Mesothelial cell of epicardium (in vitro differentiated cells): Measurements from ENCODE around the gene TH. TPM values are rescaled to one million over a fixed set of nuclear protein-coding genes. Genes with fewer than 3 reads are reported as not detected.
A peak's percentile ranks its signal among the peaks of the same experiment; 100 is the strongest.

ENCODE experiments used
- DNase-seq, 2 experiments: peaks; one replicate each; pipeline ENCODE4 v3.0.0; 2021; ENCODE audit warnings: low spot score in 2 of 2; ENCODE audit not compliant: unreplicated experiment in 2 of 2
- H3K27ac Mint-ChIP-seq: 2 replicates; pipeline ENCODE4 v1.8.0; 2021; ENCODE audit warnings: mixed read lengths
- H3K27me3 Mint-ChIP-seq: 2 replicates; pipeline ENCODE4 v1.8.0; 2021; ENCODE audit warnings: low read depth, mixed read lengths
- H3K36me3 Mint-ChIP-seq: 2 replicates; pipeline ENCODE4 v1.8.0; 2021; ENCODE audit warnings: mixed read lengths
- H3K4me1 Mint-ChIP-seq: 2 replicates; pipeline ENCODE4 v1.8.0; 2021; ENCODE audit warnings: mixed read lengths
- H3K4me3 Mint-ChIP-seq: 2 replicates; pipeline ENCODE4 v1.8.0; 2021; ENCODE audit warnings: mild to moderate bottlenecking, moderate library complexity, mixed read lengths
- H3K9me3 Mint-ChIP-seq: 2 replicates; pipeline ENCODE4 v1.8.0; 2021; ENCODE audit warnings: mixed read lengths
- CTCF ChIP-seq: fragments of 200-600 bp; sonication (generic); IDR thresholded peaks from one replicate; pipeline ENCODE4 v1.5.0; 2021; ENCODE audit warnings: antibody characterized with exemption; ENCODE audit not compliant: unreplicated experiment
- total RNA-seq: library from RNA; stranded (reverse); gene quantifications from 3 replicates; pipeline ENCODE4 v1.2.1, GENCODE V29; 2021

Gene TH
- total RNA-seq, 1 donor from 2014 or later: 1.4 TPM

DNA sequence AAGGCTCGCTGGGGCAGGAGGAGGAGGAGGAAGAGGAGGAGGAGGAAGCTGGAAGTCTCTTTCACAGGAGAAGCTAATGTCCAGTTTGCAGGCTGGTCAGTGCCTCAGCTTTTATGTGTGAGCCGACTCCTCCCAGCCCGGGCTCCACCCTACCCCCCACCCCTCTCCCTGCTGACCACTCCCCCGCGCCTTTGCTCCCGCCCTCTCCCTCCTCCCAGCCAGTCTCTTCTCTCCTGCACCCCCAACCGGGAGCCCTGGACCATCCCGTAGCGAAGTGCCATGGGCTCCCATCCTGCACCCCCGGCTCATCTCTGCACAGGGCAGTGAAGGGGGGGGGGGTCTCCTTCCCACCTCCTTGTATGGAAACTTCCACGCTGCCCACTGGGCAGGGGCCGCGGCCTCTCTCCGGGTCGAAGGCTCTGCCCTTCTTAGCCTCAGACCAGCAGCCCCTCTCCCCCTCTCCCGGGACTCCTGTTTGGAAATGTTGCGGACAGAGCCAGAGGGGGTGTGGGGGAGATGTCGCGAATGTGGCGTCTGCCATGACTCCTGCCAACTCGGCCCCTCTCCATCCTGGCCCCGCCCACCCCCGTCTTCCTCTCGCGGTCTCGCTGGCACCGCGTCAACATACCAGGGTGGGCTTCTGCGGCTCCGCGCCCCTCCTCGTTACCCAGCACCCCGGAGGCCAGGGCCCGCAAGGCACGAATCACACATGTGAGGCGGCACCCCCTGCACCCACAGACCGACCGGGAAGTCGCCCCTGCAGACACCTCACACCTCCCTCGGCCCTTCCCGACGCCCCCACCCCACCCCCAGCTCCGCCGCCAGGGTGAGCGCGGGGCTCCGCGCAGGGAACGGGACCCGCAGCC, 34.2 kb downstream of the TH start:
- DNase-seq: peak; percentile 68 to 78
- TF ChIP-seq CTCF: no peak
- Mint-ChIP-seq H3K36me3 (no peaks in the 10 kb centered on the region), H3K27me3 (peaks cover 71% of the 10 kb centered on the region), H3K4me1 (peaks cover 28% of the 10 kb centered on the region), H3K27ac (peak overlapping the region; percentile 85), H3K9me3 (no peaks in the 10 kb centered on the region), H3K4me3 (peak overlapping the region; percentile 73)

GRCh38 chr11:2136952-2137201, 34.7 kb downstream of the TH start:
- peak overlapping the region; percentile 73 for H3K4me3 Mint-ChIP-seq
- H3K9me3 Mint-ChIP-seq: no peaks in the 10 kb centered on the region
- H3K27me3 Mint-ChIP-seq: peaks cover 71% of the 10 kb centered on the region
- peaks cover 26% of the 10 kb centered on the region for H3K4me1 Mint-ChIP-seq
- DNase-seq: no peak
- peak overlapping the region; percentile 30 for H3K27ac Mint-ChIP-seq
- no peaks in the 10 kb centered on the region for H3K36me3 Mint-ChIP-seq
- no peak for TF ChIP-seq CTCF

DNA sequence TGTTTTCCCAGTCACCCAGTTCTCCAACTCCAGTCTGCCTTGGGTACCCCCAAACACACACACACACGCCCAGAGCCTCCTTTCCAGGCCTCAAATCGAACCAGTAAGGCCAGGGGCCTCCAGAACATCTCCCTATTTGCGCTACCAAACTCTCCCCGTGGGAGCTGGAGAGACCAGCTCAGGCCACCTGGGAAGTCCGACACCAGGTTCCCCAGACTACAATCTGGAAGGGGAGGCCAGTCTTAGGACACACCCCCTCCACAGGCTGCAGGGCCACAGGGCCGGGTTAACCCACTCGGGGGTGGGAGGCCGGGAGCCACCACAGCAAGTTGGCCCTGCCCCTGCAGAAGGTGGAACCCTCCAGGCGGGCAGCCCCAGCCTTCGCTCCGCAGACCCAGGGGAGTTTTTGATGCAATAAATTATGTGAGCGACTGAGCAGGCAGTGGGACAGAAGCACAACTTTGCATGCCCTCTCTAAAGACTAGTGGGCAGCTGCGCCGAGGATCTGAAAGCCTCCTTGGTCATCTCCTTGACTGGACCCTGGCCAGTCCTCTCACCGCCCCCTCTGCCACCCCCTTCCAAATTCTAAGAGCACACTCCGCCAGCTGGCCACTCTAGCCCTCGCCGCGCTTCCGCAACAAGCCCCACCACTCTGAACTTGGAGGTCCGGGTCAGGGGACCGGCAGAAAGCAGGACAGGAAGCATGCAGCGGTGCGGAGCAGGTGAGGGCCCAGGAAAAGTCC, 35.2 kb downstream of the TH start:
- Mint-ChIP-seq H3K36me3 (peaks cover 3% of the 10 kb centered on the region), H3K9me3 (no peaks in the 10 kb centered on the region), H3K4me3 (peak overlapping the region; percentile 73), H3K4me1 (peaks cover 26% of the 10 kb centered on the region), H3K27me3 (peaks cover 72% of the 10 kb centered on the region), H3K27ac (peak overlapping the region; percentile 66)
- no peak for DNase-seq
- no peak for TF ChIP-seq CTCF

- Mint-ChIP-seq H3K4me1 (peaks cover 22% of the 10 kb centered on the region), H3K27me3 (peaks cover 72% of the 10 kb centered on the region), H3K36me3 (peaks cover 5% of the 10 kb centered on the region), H3K27ac (peak overlapping the region; percentile 66), H3K9me3 (no peaks in the 10 kb centered on the region), H3K4me3 (peak overlapping the region; percentile 73)
- TF ChIP-seq CTCF: no peak
- DNase-seq: no peak
These were observed 35.9 kb downstream of the TH start for GRCh38 chr11:2135648-2136201.

GRCh38 chr11:2135018-2135569, 36.5 kb downstream of the TH start:
- H3K27me3 Mint-ChIP-seq: peaks cover 68% of the 10 kb centered on the region
- peaks cover 22% of the 10 kb centered on the region for H3K4me1 Mint-ChIP-seq
- H3K36me3 Mint-ChIP-seq: peaks cover 5% of the 10 kb centered on the region
- H3K4me3 Mint-ChIP-seq: peak overlapping the region; percentile 73
- no peak for DNase-seq
- no peak for TF ChIP-seq CTCF
- no peaks in the 10 kb centered on the region for H3K9me3 Mint-ChIP-seq
- peak overlapping the region; percentile 66 for H3K27ac Mint-ChIP-seq
